ENCODE data around the gene RABGGTB.

DNA sequence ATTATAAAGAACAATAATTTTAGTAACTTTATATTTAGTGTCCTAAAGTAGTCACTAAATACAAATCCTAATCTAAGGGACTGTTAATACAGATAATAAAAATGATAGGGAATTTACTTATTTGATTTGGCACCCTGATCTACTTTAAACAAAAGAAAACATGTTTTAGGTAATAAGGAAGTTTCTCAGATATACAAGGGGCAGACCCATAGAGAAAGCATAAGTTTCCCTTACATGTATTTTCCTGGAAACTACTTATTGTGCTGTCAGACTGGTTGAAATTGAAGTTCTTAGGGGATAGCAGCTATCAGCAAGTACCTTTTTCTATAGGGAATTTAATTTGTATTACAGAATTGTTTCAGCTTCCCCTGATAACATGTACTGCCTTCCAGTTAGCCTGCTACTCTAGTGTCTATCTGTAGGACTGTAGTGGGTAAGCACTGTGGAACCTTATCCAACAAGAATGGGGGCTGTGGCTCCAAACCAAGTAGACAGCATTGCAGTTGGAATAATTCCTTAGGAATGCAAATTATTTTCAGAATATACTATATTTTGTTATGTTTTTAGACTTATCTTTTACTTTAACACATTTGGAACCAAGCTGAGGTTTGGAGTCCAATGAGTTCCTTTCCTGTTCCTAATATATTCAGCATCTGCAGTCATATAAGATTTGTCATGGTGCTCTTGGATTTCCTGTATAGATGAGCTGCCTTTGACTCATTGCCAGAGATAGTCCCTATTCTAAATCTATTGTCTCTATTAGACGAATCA is 25.3 kb downstream of the RABGGTB start:
- no peak for TF ChIP-seq POLR2A (IDR thresholded peaks at IDR 0.05)
- TF ChIP-seq, protein P1, sequence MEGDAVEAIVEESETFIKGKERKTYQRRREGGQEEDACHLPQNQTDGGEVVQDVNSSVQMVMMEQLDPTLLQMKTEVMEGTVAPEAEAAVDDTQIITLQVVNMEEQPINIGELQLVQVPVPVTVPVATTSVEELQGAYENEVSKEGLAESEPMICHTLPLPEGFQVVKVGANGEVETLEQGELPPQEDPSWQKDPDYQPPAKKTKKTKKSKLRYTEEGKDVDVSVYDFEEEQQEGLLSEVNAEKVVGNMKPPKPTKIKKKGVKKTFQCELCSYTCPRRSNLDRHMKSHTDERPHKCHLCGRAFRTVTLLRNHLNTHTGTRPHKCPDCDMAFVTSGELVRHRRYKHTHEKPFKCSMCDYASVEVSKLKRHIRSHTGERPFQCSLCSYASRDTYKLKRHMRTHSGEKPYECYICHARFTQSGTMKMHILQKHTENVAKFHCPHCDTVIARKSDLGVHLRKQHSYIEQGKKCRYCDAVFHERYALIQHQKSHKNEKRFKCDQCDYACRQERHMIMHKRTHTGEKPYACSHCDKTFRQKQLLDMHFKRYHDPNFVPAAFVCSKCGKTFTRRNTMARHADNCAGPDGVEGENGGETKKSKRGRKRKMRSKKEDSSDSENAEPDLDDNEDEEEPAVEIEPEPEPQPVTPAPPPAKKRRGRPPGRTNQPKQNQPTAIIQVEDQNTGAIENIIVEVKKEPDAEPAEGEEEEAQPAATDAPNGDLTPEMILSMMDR (IDR thresholded peaks at IDR 0.05): no peak

All from suprapubic skin (tissue), 3 donors.